Measurements from ENCODE around the gene PDIA6.
A peak's percentile ranks its signal among the peaks of the same experiment; 100 is the strongest.

DNA sequence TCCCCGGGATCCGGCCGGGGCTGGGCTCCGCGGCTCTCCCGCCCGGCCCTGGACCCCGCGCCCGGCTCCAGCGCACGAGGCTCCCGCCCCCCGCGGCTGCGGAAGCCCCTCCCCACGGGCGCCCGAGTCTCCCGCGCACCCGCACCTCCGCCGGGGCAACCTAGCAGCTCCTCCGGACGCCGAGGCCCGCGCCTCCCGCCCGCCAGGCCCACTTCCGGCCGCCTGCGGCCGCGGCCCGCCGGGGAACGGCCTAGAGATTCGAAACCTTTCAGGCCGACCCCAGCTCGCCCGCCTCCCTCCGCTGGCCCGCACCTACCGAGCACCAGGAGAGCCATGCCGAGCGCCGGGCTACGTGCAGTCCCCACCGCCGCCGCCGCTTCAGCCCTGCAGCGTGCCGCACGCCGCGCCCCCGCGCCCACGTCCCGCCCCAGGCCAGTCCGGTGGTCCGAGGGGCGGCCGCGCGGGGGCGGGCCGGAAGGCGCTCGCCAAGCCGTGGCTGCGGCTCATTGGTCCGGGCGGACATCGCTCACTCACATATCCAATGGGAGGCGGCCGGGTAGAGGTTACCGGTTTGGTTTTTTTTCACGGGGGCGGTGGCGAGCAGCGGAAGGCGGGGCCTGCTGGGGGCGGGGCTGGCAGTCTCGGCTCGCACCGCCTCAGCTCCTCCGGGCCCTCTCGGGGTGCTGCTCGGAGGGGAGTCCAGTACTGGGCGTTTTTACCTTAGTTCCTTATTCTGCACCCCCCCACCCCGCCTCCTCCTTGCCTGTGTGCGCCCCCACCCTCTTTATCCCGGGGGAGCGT, at the start of gene PDIA6:
- no peak for TF ChIP-seq TAF1 (conservative IDR thresholded peaks at IDR 0.05)
- peak; percentile 21 for TF ChIP-seq CTCF (IDR thresholded peaks at IDR 0.05; ENCODE audit: low read depth, low read length, missing input control)
- no peak for TF ChIP-seq YY1 (IDR thresholded peaks at IDR 0.05)
- TF ChIP-seq GABPA (IDR thresholded peaks at IDR 0.05 in 1 of 2, conservative IDR thresholded peaks at IDR 0.05 in 1 of 2), result peak; percentile 53 to 78
- TF ChIP-seq, protein P1, sequence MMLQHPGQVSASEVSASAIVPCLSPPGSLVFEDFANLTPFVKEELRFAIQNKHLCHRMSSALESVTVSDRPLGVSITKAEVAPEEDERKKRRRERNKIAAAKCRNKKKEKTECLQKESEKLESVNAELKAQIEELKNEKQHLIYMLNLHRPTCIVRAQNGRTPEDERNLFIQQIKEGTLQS (IDR thresholded peaks at IDR 0.05), result no peak
- TF ChIP-seq RAD21 (IDR thresholded peaks at IDR 0.05), result no peak
- no peak for TF ChIP-seq MAX (IDR thresholded peaks at IDR 0.05)
- no peak for TF ChIP-seq JUND (IDR thresholded peaks at IDR 0.05)
- TF ChIP-seq FOXA1 (IDR thresholded peaks at IDR 0.05), result no peak
